ENCODE results near the gene CDT1. TPM values are rescaled to one million over a fixed set of nuclear protein-coding genes. Genes with fewer than 3 reads are reported as not detected.

Gene CDT1
- total RNA-seq, 2 experiments from 2014 or later: 133 to 137 TPM

GRCh38 chr16:88811769-88812512, 8.4 kb downstream of the CDT1 start, which contains the start of gene APRT:
TSS of gene APRT (minus strand) at chr16:88811928. CDS start at chr16:88811899, 29 bp downstream.
- H3K4me3 Mint-ChIP-seq: peak within 1 kb of the TSS; percentile 92
- H3K9me3 Mint-ChIP-seq: no peaks in the 10 kb centered on the region
- H3K27ac Mint-ChIP-seq: peak within 1 kb of the TSS; percentile 99
- CTCF ChIA-PET: interaction anchor here (0.8 to 5.0 kb wide), 9 partner anchors 10 to 406 kb away, joined by 3 to 36 read pairs (median 6); partner anchors contain the start of genes CDH15, GALNS, TRAPPC2L and ZNF778
- peaks cover 33% of the 10 kb centered on the region for H3K4me1 Mint-ChIP-seq
- peaks cover 25% of the 10 kb centered on the region for H3K36me3 Mint-ChIP-seq (ENCODE audit: low read depth)
- H3K27me3 Mint-ChIP-seq: no peaks in the 10 kb centered on the region
- DNase-seq: peak; percentile 97
- POLR2A ChIA-PET: interaction anchor here (0.7 to 11.5 kb wide), 16 partner anchors 8 to 1062 kb away, joined by 3 to 249 read pairs (median 4); partner anchors contain the start of genes ACSF3, CDT1, GALNS and MVD

GRCh38 chr16:88812513-88813268, 9.1 kb downstream of the CDT1 start:
- peak overlapping the region; percentile 92 for H3K4me3 Mint-ChIP-seq
- H3K27ac Mint-ChIP-seq: peak overlapping the region; percentile 92
- CTCF ChIA-PET: interaction anchor here (0.8 to 5.0 kb wide), 10 partner anchors 9 to 405 kb away, joined by 3 to 36 read pairs (median 5); partner anchors contain the start of genes CDH15, GALNS, TRAPPC2L and ZNF778
- POLR2A ChIA-PET: interaction anchor here (0.7 to 11.5 kb wide), 14 partner anchors 8 to 1061 kb away, joined by 3 to 249 read pairs (median 4); partner anchors contain the start of genes ACSF3, CDT1, GALNS and MVD
- DNase-seq: peak; percentile 45
- peaks cover 31% of the 10 kb centered on the region for H3K4me1 Mint-ChIP-seq
- no peaks in the 10 kb centered on the region for H3K27me3 Mint-ChIP-seq
- H3K9me3 Mint-ChIP-seq: no peaks in the 10 kb centered on the region
- peaks cover 21% of the 10 kb centered on the region for H3K36me3 Mint-ChIP-seq (ENCODE audit: low read depth)

GRCh38 chr16:88813269-88814143, 9.9 kb downstream of the CDT1 start:
- peak overlapping the region; percentile 16 for H3K27ac Mint-ChIP-seq
- peaks cover 13% of the 10 kb centered on the region for H3K36me3 Mint-ChIP-seq (ENCODE audit: low read depth)
- DNase-seq: no peak
- CTCF ChIA-PET: interaction anchor here (0.8 to 5.0 kb wide), 10 partner anchors 9 to 404 kb away, joined by 3 to 36 read pairs (median 4); partner anchors contain the start of genes CDH15, GALNS, TRAPPC2L and ZNF778
- H3K4me1 Mint-ChIP-seq: peaks cover 26% of the 10 kb centered on the region
- H3K4me3 Mint-ChIP-seq: peak overlapping the region; percentile 21
- no peaks in the 10 kb centered on the region for H3K27me3 Mint-ChIP-seq
- H3K9me3 Mint-ChIP-seq: no peaks in the 10 kb centered on the region
- POLR2A ChIA-PET: interaction anchor here (1.6 to 11.5 kb wide), 7 partner anchors 10 to 371 kb away, joined by 3 to 249 read pairs (median 20); partner anchors contain the start of genes CDT1, GALNS, MVD and PIEZO1

GRCh38 chr16:88814144-88814502, 10.5 kb downstream of the CDT1 start:
- CTCF ChIA-PET: interaction anchor here (1.2 to 1.5 kb wide), 2 partner anchors 77 to 194 kb away, joined by 3 read pairs; no protein-coding TSS in a partner anchor
- Mint-ChIP-seq H3K27ac (no peak overlapping the region), H3K27me3 (no peaks in the 10 kb centered on the region), H3K4me3 (no peak overlapping the region), H3K36me3 (ENCODE audit: low read depth) (peaks cover 10% of the 10 kb centered on the region), H3K4me1 (peaks cover 23% of the 10 kb centered on the region), H3K9me3 (no peaks in the 10 kb centered on the region)
- no peak for DNase-seq
- POLR2A ChIA-PET: no interaction called here

- no peak overlapping the region for H3K27ac Mint-ChIP-seq
- DNase-seq: no peak
- CTCF ChIA-PET: interaction anchor here (3.4 kb wide), 1 partner anchor 43 kb away, joined by 10 read pairs; no protein-coding TSS in a partner anchor
- no peaks in the 10 kb centered on the region for H3K27me3 Mint-ChIP-seq
- H3K4me1 Mint-ChIP-seq: peaks cover 15% of the 10 kb centered on the region
- no peaks in the 10 kb centered on the region for H3K9me3 Mint-ChIP-seq
- H3K36me3 Mint-ChIP-seq (ENCODE audit: low read depth): peaks cover 3% of the 10 kb centered on the region
- no peak overlapping the region for H3K4me3 Mint-ChIP-seq
- POLR2A ChIA-PET: no interaction called here
Observed at GRCh38 chr16:88815227-88815626, 11.6 kb downstream of the CDT1 start.

- POLR2A ChIA-PET: no interaction called here
- H3K4me1 Mint-ChIP-seq: peaks cover 9% of the 10 kb centered on the region
- H3K4me3 Mint-ChIP-seq: no peak overlapping the region
- CTCF ChIA-PET: interaction anchor here (3.4 kb wide), 1 partner anchor 42 kb away, joined by 10 read pairs; no protein-coding TSS in a partner anchor
- H3K27me3 Mint-ChIP-seq: no peaks in the 10 kb centered on the region
- no peaks in the 10 kb centered on the region for H3K36me3 Mint-ChIP-seq (ENCODE audit: low read depth)
- DNase-seq: peak; percentile 56
- H3K9me3 Mint-ChIP-seq: no peaks in the 10 kb centered on the region
- H3K27ac Mint-ChIP-seq: peak overlapping the region; percentile 21
Observed at GRCh38 chr16:88815901-88816589, 12.5 kb downstream of the CDT1 start.

GRCh38 chr16:88816736-88817535, 13.3 kb downstream of the CDT1 start:
- Mint-ChIP-seq H3K36me3 (ENCODE audit: low read depth) (no peaks in the 10 kb centered on the region), H3K4me3 (no peak overlapping the region), H3K27ac (no peak overlapping the region), H3K9me3 (no peaks in the 10 kb centered on the region), H3K27me3 (no peaks in the 10 kb centered on the region), H3K4me1 (peaks cover 8% of the 10 kb centered on the region)
- no peak for DNase-seq
- ChIA-PET POLR2A (no interaction called here), CTCF (interaction anchor here (3.4 kb wide), 1 partner anchor 41 kb away, joined by 10 read pairs; no protein-coding TSS in a partner anchor)

- no peaks in the 10 kb centered on the region for H3K9me3 Mint-ChIP-seq
- H3K27ac Mint-ChIP-seq: no peak overlapping the region
- ChIA-PET POLR2A (interaction anchor here (1.2 kb wide), 1 partner anchor 9 kb away, joined by 4 read pairs; no protein-coding TSS in a partner anchor), CTCF (interaction anchor here (0.6 to 3.4 kb wide), 2 partner anchors 12 to 40 kb away, joined by 5 to 10 read pairs; no protein-coding TSS in a partner anchor)
- no peak overlapping the region for H3K4me3 Mint-ChIP-seq
- H3K4me1 Mint-ChIP-seq: peaks cover 3% of the 10 kb centered on the region
- H3K36me3 Mint-ChIP-seq (ENCODE audit: low read depth): no peaks in the 10 kb centered on the region
- H3K27me3 Mint-ChIP-seq: no peaks in the 10 kb centered on the region
- no peak for DNase-seq
Observed at GRCh38 chr16:88817785-88818574, 14.4 kb downstream of the CDT1 start.

GRCh38 chr16:88818575-88818874, 14.9 kb downstream of the CDT1 start:
- Mint-ChIP-seq H3K36me3 (ENCODE audit: low read depth) (no peaks in the 10 kb centered on the region), H3K27ac (no peak overlapping the region), H3K9me3 (no peaks in the 10 kb centered on the region), H3K27me3 (no peaks in the 10 kb centered on the region), H3K4me3 (no peak overlapping the region), H3K4me1 (peaks cover 3% of the 10 kb centered on the region)
- no peak for DNase-seq
- ChIA-PET CTCF (no interaction called here), POLR2A (interaction anchor here (1.2 kb wide), 1 partner anchor 9 kb away, joined by 4 read pairs; no protein-coding TSS in a partner anchor)

- no peaks in the 10 kb centered on the region for H3K36me3 Mint-ChIP-seq (ENCODE audit: low read depth)
- no peak overlapping the region for H3K27ac Mint-ChIP-seq
- DNase-seq: no peak
- POLR2A ChIA-PET: interaction anchor here (1.2 kb wide), 1 partner anchor 10 kb away, joined by 4 read pairs; no protein-coding TSS in a partner anchor
- no peaks in the 10 kb centered on the region for H3K27me3 Mint-ChIP-seq
- H3K9me3 Mint-ChIP-seq: no peaks in the 10 kb centered on the region
- no peak overlapping the region for H3K4me3 Mint-ChIP-seq
- CTCF ChIA-PET: no interaction called here
- H3K4me1 Mint-ChIP-seq: no peaks in the 10 kb centered on the region
Observed at GRCh38 chr16:88819126-88819525, 15.5 kb downstream of the CDT1 start.

Measured in activated CD4-positive, alpha-beta memory T cell treated with anti-CD3 and anti-CD28 coated beads, Interleukin-2, amount 10 ng/mL, durations not matched to agents 7 days and 5 days (primary cell).